Endothelial cell of umbilical vein (primary cell): Measurements from ENCODE around the gene KIAA1958. TPM values are rescaled to one million over a fixed set of nuclear protein-coding genes. Genes with fewer than 3 reads are reported as not detected.

ENCODE experiments used
- BruUV-seq: library from RNA; stranded (reverse); fragments of 400-500 nt; replicated peaks from 2 replicates; lab custom pipeline; 2021; lab: Mats Ljungman, UMichigan
- CTCF ChIA-PET: fragments of 300-600, 350-600 bp; sonication (Branson Sonifier 250); formaldehyde crosslinking; loops from one replicate; lab custom pipeline; 2021; ENCODE audit warnings: antibody characterized with exemption, inconsistent platforms; lab: Charles Lee
- POLR2A ChIA-PET: fragments of 300-600, 350-600 bp; sonication (Branson Sonifier 250); formaldehyde crosslinking; loops from one replicate; lab custom pipeline; 2021; ENCODE audit warnings: antibody characterized with exemption, inconsistent platforms; lab: Charles Lee
- DNase-seq: peaks from one replicate; pipeline ENCODE4 v3.0.0-alpha.2; 2011; ENCODE audit warnings: low read depth, low spot score
- FAIRE-seq: peaks from 2 replicates; lab custom pipeline; 2011; peaks lifted over from hg19 to GRCh38; lab: Jason Lieb, UNC
- H2AFZ ChIP-seq: 2 replicates; pipeline ENCODE4 v1.6.0; 2012; ENCODE audit warnings: low read depth, low read length, control low read depth, inconsistent platforms
- H3K27ac ChIP-seq: 2 replicates; pipeline ENCODE4 v1.5.1; 2011; ENCODE audit warnings: low read depth, mild to moderate bottlenecking, control low read depth, low read length, moderate library complexity; ENCODE audit not compliant: insufficient read depth
- H3K27me3 ChIP-seq, 2 experiments: 2 replicates each; pipeline versions ENCODE4 v1.6.0 to v1.6.1; 2011; ENCODE audit warnings: low read length in 2 of 2, mixed read lengths in 1 of 2; ENCODE audit not compliant: control insufficient read depth in 2 of 2, insufficient read depth in 2 of 2
- H3K36me3 ChIP-seq, 2 experiments: 2 replicates in 1 of 2; 3 replicates in 1 of 2; pipeline ENCODE4 v1.5.1; 2011; ENCODE audit warnings: low read length in 2 of 2, mild to moderate bottlenecking in 1 of 2, moderate library complexity in 1 of 2; ENCODE audit not compliant: control insufficient read depth in 2 of 2, insufficient read depth in 2 of 2; ENCODE audit errors: extremely low read depth in 1 of 2
- H3K4me1 ChIP-seq: 3 replicates; pipeline ENCODE4 v1.5.1; 2011; ENCODE audit warnings: mild to moderate bottlenecking, low read length; ENCODE audit not compliant: control insufficient read depth, insufficient read depth; ENCODE audit errors: extremely low read depth
- H3K4me2 ChIP-seq: 2 replicates; pipeline ENCODE4 v1.6.1; 2011; ENCODE audit warnings: low read length, control low read depth, mixed read lengths; ENCODE audit not compliant: insufficient read depth
- H3K4me3 ChIP-seq, 3 experiments: fragments of 200-600 bp in 1 of 3; sonication (generic), shearing (Covaris generic) in 1 of 3; replicated peaks in 1 of 3; 2 replicates each; pipeline ENCODE4 v1.5.1; 2011 to 2016; ENCODE audit warnings: control low read depth in 3 of 3, low read length in 3 of 3, mild to moderate bottlenecking in 2 of 3, inconsistent platforms in 1 of 3, low read depth in 1 of 3, moderate library complexity in 1 of 3; ENCODE audit not compliant: insufficient read depth in 1 of 3
- H3K79me2 ChIP-seq: 2 replicates; pipeline ENCODE4 v1.6.0; 2012; ENCODE audit warnings: low read length, inconsistent platforms; ENCODE audit not compliant: control insufficient read depth, insufficient read depth
- H3K9ac ChIP-seq: replicated peaks from 2 replicates; pipeline ENCODE3; 2011; ENCODE audit warnings: low read length, control low read depth; ENCODE audit not compliant: insufficient read depth; ENCODE audit errors: extremely low read depth
- H3K9me1 ChIP-seq: replicated peaks from 3 replicates; pipeline ENCODE4 v1.6.0; 2011; ENCODE audit warnings: mild to moderate bottlenecking, low read length; ENCODE audit not compliant: control insufficient read depth, insufficient read depth; ENCODE audit errors: extremely low read depth
- H3K9me3 ChIP-seq: replicated peaks from 2 replicates; pipeline ENCODE4 v1.5.1; 2012; ENCODE audit warnings: low read length, inconsistent platforms; ENCODE audit not compliant: control insufficient read depth, insufficient read depth
- H4K20me1 ChIP-seq: replicated peaks from 2 replicates; pipeline ENCODE3; 2011; ENCODE audit warnings: mild to moderate bottlenecking, low read length; ENCODE audit not compliant: control insufficient read depth, insufficient read depth; ENCODE audit errors: extremely low read depth
- CTCF ChIP-seq, 2 donors: IDR thresholded peaks; 1 replicate in 1 of 2; 2 replicates in 1 of 2; pipeline ENCODE4 v1.5.1; 2011; ENCODE audit warnings: low read length in 2 of 2, mild to moderate bottlenecking in 2 of 2, moderate library complexity in 2 of 2, control low read depth in 1 of 2, inconsistent platforms in 1 of 2, low read depth in 1 of 2; ENCODE audit not compliant: insufficient read depth in 1 of 2; ENCODE audit errors: extremely low read depth in 1 of 2
- EZH2 ChIP-seq: IDR thresholded peaks from 2 replicates; pipeline ENCODE4 v1.6.1; 2012; ENCODE audit warnings: borderline replicate concordance, low read depth, mild to moderate bottlenecking, moderate library complexity, low read length, inconsistent platforms; ENCODE audit not compliant: severe bottlenecking
- FOS ChIP-seq: IDR thresholded peaks from 2 replicates; pipeline ENCODE4 v1.6.1; 2011; ENCODE audit warnings: mild to moderate bottlenecking, low read length, moderate library complexity, borderline replicate concordance; ENCODE audit not compliant: insufficient read depth
- GATA2 ChIP-seq: IDR thresholded peaks from 2 replicates; pipeline ENCODE4 v1.7.0; 2011; ENCODE audit warnings: low read depth, mild to moderate bottlenecking, moderate library complexity, mixed read lengths, low read length; ENCODE audit not compliant: insufficient read length, insufficient read depth
- JUN ChIP-seq: IDR thresholded peaks from 2 replicates; pipeline ENCODE4 v1.6.1; 2011; ENCODE audit warnings: borderline replicate concordance, low read depth; ENCODE audit not compliant: insufficient read length, insufficient read depth
- MYC ChIP-seq: IDR thresholded peaks from one replicate; pipeline ENCODE4 v1.6.1; 2011; ENCODE audit warnings: mild to moderate bottlenecking, low read depth, low read length
- POLR2A ChIP-seq: IDR thresholded peaks from 2 replicates; pipeline ENCODE4 v1.6.1; 2012; ENCODE audit warnings: low read depth, mild to moderate bottlenecking, control low read depth, low read length
- POLR2AphosphoS5 ChIP-seq: IDR thresholded peaks from 2 replicates; pipeline ENCODE4 v1.6.1; 2012; ENCODE audit warnings: low read depth, mild to moderate bottlenecking, control low read depth, low read length, moderate library complexity; ENCODE audit not compliant: insufficient read depth
- dilution Hi-C: fragments of 300-500 bp; cut with MboI; formaldehyde crosslinking; loops from one replicate; pipeline ENCODE4 v1.15.0; 2019; ENCODE audit warnings: low sequenced_read_pairs; ENCODE audit not compliant: extremely low pct_ligation_motif_present
- intact Hi-C: fragments of 100-400 bp; cut with micrococcal nuclease; formaldehyde crosslinking; loops from one replicate; pipeline ENCODE4 v1.10.0; 2022
- polyA plus RNA-seq, 4 experiments: library from polyadenylated mRNA; depleted of rRNA in 3 of 4; stranded (reverse) in 3 of 4; unstranded in 1 of 4; fragments of >200 nt; gene quantifications; 2 replicates each; pipeline versions ENCODE4 v1.2.1 to v1.2.3, GENCODE V29; 2011 to 2012; ENCODE audit warnings: missing spikeins in 1 of 4
- total RNA-seq: library from RNA; stranded (reverse); gene quantifications from 2 replicates; pipeline ENCODE4 v1.2.3, GENCODE V29; 2021
- TF ChIP-seq, protein P1 (sequence below): IDR thresholded peaks from 2 replicates; pipeline ENCODE4 v1.6.1; 2011; ENCODE audit not compliant: insufficient read depth, insufficient read length

Gene KIAA1958
- total and polyA plus RNA-seq, 2 donors (not counting 3 experiments of a cell fraction or from before 2014, with no cell fraction given), result 1.7 to 5.0 TPM

- no peak overlapping the region for H3K9ac ChIP-seq
- BruUV-seq, result no TSS peak
- H3K36me3 ChIP-seq, result peaks cover 0 to 2% of the 10 kb centered on the region in 2 experiments
- no peak overlapping the region for H3K27ac ChIP-seq
- DNase-seq (no peak), FAIRE-seq (peak; percentile 18)
- ChIA-PET POLR2A (no interaction called here), CTCF (interaction anchor here (2.3 kb wide), 1 partner anchor 21 kb away, joined by 10 read pairs; no protein-coding TSS in a partner anchor)
- TF ChIP-seq EZH2 (no peak), POLR2A (no peak), GATA2 (no peak), FOS (no peak), CTCF (IDR thresholded peaks at IDR 0.05; ENCODE audit: extremely low read depth in 1 of 2, insufficient read depth in 1 of 2, low read depth in 1 of 2, low read length in 2 of 2) (no peak), POLR2AphosphoS5 (no peak), JUN (no peak), MYC (no peak)
- TF ChIP-seq, protein P1, sequence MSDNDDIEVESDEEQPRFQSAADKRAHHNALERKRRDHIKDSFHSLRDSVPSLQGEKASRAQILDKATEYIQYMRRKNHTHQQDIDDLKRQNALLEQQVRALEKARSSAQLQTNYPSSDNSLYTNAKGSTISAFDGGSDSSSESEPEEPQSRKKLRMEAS, result no peak
- H3K9me3 ChIP-seq, result no peaks in the 10 kb centered on the region
- dilution Hi-C loops (no loop called here), intact Hi-C loops (no loop called here)
- no peak overlapping the region for H2AFZ ChIP-seq
- H3K4me3 ChIP-seq, result no peak overlapping the region
- H4K20me1 ChIP-seq, result no peaks in the 10 kb centered on the region
- no peaks in the 10 kb centered on the region for H3K4me1 ChIP-seq
- no peaks in the 10 kb centered on the region for H3K27me3 ChIP-seq
- no peaks in the 10 kb centered on the region for H3K9me1 ChIP-seq
- H3K4me2 ChIP-seq, result no peak overlapping the region
- H3K79me2 ChIP-seq, result no peaks in the 10 kb centered on the region
Measured at GRCh38 chr9:112620388-112620787, 133.8 kb downstream of the KIAA1958 start.
